Measurements from ENCODE around the gene NTSR1. TPM values are rescaled to one million over a fixed set of nuclear protein-coding genes. Genes with fewer than 3 reads are reported as not detected.
"Not testable (repeated sequence)": the region's sequence is repeated elsewhere in the genome, so short reads cannot be mapped to it uniquely, and the experiment has no call there.

Gene NTSR1
- total RNA-seq, 1 donor from 2014 or later, result 0.40 TPM

DNA sequence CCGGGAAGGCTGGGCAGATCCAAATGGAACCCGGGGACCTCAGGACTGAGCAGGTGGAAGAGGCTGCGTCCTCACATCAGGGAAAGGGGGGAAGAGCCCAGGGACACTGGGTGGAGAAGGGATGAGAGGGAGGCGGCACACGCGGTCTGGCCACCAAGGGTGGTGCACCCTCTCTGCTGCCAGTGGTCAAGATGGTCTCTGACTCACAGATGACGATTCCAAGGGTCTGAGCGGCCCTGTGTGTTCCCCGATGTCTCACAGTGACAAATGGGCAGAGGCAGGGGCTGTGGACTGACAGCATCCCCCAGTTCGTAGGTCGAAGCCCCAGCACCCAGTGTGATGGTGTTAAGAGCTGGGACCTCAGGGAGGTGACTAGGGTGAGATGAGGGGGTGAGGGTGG is 34.3 kb upstream of the NTSR1 start:
- DNase-seq (ENCODE audit: low spot score), result no peak

DNA sequence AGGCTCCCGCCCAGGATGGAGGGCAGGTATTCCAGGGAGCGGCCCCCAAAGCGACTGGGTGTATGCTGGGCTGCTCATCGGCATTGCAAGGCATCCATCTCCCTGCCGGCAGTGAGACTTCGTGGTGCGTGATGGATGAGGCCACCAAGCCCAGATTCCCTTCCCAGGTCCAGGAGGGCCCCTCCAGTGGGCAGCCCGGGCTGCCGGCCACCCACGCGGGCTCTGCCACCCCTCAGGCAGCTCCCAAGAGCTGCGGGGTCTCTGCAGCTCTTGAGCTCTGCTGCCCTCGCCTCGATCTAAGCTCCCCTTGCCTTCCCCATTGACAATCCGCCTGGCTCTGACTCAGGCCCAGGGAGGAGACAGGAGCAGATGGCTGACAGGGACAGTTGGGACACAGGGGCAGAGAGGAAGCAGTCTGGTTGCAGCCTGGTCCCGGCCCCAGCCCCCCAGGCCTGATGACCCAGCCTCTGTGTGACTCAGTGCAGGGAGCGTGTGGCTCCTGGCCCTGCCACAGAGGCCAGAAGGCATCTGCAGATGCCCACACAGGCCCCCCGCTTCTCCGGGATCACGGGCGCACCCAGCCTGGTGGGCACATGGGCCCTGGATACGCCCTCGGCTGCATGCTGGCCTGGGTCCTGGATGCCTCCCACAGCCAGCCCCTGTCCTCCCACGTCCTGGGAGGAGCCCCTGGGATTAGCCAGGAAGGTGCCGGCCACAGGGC is 33.3 kb upstream of the NTSR1 start:
- no peak for DNase-seq (ENCODE audit: low spot score)

DNA sequence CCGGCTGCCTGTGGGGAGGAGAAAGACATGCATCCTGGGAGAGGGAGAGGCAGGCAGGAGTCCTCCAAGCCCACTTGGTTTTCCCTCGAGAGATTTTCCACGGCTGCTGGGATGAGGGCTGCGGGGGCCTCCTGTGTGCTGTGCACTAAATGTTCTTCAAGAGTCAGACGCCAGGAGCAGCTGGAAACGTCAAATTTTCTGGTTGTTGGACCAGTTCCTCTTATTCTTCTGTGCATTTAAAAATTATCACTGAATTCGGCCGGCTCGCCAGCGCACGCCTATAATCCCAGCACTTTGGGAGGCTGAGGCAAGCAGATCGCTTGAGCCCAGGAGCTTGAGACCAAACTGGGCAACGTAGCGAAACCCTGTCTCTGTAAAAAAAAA is 32.8 kb upstream of the NTSR1 start:
- DNase-seq (ENCODE audit: low spot score), result no peak

DNA sequence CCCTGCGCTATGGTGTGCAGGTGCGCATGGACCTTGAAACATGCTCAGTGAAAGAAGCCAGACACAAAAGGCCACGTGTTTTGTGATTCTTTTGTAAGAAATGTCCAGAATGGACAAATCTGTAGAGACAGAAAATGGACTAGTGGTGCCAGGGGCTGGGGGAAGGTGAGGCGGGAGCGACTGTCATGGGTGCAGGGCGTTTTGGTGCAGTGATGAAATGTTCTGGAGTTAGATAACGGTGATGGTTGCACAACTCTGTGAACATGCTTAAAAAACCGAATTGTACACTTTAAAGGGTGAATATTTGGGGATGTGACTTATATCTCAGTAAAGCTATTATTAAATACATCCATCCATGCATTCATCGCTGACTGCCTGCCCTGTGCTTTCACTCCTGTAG is 31.7 kb upstream of the NTSR1 start:
- no peak for DNase-seq (ENCODE audit: low spot score)

DNA sequence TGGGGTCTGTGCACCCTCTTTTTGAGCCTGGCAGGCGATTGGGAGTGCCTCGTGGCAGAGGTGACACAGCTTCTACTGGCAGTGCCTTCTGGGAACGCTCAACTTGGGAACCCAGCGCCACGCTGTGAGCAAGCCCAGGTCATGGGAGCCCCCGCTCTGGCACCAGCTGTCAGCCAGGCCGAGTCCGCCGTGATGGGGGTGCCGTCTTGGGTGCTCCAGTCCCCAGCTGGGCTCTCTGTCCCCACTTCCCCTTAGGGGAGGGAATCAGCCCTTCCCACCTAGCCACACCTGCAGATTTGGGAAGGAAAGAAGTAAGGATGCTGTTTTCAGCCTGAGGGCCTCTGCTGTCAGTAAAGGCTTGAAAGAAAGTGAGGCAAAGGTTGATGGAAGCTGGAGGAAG is 31.0 kb upstream of the NTSR1 start:
- no peak for DNase-seq (ENCODE audit: low spot score)

DNA sequence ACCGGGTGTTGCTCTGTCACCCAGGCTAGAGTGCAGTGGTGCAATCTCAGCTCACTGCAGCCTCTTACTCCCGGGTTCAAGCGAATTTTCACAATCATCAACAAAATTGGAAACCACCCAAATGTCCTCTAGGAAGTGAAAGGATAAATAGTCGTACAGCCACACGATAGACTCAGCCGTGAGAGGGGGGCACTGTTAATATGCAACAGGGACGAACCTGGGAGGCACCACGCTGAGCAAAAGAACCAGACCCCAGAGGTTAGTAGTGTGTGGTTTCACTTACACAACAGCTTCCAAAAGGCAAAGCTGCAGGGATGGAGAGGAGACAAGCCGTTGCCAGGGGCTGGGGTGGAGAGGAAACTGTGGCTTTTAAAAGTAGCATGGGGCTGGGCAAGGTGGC is 30.1 kb upstream of the NTSR1 start:
- DNase-seq (ENCODE audit: low spot score), result no peak

DNA sequence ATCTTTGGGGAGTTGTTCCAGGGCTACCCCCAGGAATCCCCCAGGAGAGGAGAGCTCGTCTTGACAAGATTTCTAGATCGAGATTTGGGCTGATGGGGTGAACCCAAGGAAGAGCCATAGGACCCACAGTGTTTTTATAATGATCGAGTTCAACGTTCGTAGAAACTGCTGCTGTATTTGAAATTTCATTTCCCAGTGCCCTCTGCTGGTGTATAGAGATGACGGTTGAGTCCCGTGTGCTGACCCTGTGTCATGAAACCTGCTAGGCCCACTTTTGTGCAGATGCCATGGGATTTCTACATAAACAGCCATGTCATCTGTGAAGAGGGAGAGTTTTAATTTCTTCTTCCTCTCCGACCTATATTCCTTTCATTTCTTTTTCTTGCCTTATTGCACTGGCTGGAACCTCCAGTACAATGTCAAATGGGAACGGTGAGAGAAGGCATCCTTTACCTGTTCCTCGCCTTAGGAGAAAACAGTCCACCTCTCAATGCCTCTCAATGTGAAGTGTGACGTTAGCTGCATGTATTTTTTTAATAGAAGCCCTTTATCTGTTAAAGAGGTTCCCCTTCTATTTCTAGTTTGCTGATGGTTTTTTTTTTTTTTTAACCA is 28.6 kb upstream of the NTSR1 start:
- no peak for DNase-seq (ENCODE audit: low spot score)

DNA sequence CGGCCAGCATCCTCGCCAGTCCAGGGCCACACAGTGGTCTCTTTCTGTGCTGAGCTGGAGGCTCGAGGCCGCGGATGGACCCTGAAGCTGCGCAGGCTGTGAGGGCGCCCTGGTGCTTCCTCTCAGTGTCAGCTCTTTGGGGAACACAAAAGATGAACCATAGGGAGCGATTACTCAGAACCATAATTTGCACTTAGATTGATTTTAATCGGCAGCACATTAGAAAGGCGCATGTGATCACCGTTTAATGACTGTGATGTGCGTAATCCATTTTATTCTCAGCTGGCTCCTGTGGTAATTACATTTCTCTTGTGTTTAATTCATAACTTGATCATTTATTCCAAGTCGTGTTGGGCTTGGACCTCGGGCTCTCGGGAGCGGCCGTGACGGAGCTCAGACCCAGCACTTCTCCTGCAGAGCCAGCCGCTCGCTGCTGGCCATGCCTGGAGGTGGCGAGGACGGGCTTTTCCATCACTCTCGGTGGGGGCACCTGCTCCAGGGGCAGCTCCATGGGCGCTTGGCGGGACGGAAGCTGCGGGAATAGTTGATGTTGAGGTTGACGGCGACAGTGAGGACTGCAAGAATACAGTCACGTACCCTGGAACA is 25.6 kb upstream of the NTSR1 start:
- DNase-seq (ENCODE audit: low spot score), result no peak

DNA sequence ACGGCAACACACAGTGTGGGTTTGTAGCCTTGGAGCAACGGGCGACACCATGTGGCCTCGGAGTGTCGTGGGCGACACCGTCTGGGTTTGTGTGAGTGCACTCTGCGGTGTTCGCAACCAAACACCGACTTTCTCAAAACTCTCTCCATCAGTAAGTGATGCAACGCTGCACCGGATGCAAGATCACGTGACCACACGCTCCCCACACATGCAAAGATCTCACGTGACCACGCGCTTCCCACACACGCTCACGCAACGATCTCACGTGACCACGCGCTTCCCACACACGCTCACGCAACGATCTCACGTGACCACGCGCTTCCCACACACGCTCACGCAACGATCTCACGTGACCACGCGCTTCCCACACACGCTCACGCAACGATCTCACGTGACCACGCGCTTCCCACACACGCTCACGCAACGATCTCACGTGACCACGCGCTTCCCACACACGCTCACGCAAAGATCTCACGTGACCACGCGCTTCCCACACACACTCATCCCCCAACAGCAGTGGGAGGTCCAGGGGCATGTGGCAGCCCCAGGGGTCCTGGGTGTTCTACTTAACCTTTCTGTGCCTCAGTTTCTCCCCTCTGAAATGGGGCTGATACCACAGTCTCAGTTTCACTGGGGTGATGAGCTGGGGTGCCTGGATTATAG is 24.8 kb upstream of the NTSR1 start:
- not testable (repeated sequence) for DNase-seq (ENCODE audit: low spot score)

DNA sequence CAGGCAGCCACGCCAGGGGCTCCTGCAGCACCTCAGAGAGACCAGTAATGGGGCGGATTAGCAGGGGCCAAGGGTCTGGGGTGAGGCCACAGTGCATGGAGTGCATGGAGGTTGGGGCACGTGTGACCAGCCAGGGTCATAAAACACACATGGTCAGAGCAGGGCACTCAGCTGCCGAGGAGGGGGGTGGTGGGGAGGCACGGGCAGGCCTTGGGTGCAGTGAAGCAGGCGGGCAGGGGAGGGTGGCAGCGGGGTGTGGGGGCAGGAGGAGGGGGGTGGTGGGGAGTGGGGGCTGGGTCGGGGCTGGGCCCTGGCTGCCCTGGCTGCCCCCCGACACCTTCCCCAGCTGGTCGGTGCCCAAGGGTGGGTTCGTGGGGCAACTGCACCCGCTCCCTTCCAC is 23.7 kb upstream of the NTSR1 start:
- DNase-seq (ENCODE audit: low spot score), result no peak

DNA sequence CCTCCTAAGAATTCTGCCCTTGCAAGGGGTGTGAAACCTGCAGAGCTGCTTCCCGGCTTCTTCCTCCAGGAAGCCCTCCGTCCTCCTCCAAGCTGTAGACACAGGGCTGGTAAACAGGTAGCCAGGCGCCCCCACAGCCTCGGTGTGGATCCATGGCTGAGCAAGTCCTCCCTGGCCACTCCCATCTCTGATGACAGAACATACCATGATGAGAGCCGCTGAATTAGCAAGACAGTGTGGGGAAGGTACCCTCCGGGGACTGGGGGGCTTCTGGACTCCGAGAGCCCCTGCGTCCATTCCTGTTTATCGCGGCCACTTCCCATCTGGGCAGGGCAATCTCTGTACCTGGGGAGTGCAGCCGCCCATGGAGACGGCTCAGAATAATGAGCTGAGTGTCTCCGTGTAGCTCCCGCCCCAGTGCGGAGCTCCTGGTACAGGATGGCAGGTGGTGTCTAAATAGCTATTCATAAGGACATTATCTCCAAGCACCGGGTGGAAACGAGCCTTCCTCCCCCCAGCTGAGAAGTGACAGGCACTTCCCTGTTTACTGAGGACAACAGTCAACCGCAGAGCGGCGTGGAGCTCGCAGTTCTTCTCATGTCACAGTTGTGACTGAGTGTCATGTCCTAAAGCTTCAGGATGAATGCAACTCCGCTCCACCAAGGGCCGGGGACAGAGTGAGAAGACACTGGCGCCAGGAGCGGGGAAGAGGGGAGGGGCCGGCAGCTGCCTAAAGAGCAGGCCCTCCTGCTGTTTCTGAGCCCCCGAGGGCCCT is 22.7 kb upstream of the NTSR1 start:
- peak; percentile 68 for DNase-seq (ENCODE audit: low spot score)

DNA sequence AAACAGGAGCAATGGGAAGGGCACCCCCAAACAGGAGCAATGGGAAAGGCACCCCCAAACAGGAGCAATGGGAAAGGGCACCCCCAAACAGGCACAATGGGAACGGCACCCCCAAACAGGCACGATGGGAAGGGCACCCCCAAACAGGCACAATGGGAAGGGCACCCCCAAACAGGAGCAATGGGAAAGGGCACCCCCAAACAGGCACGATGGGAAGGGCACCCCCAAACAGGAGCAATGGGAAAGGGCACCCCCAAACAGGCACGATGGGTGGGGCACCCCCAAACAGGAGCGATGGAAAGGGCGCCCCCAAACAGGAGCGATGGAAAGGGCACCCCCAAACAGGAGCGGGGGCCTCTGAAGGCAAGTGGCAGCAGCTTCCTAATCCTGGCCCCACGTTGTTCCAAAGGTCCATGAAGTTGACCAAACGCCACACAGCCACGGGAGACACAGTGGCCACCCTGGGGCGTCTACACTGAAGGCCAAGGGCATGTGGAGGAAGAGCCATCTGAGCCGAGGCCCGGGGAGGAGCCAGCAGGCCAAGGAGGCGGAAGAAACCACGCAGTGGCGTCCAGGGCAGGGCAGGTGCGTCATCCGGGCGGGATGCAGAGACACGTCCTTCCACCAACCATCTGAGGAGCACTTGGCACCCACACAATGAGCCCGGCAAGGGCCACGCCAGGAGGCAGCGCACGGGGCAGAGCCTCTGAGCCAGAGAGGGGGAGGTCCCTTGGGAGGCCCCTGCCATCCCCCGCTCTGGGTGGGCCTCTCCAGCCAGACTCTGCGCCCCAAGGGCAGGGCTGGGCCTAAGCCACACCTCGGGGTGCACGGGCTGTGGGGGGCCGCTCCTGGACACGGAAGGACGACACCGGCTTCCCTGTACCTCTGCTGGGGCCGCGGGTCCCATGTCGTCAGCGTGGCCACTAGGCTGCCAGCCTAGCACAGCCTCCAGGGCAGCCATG is 21.5 kb upstream of the NTSR1 start:
- no peak for DNase-seq (ENCODE audit: low spot score)

DNA sequence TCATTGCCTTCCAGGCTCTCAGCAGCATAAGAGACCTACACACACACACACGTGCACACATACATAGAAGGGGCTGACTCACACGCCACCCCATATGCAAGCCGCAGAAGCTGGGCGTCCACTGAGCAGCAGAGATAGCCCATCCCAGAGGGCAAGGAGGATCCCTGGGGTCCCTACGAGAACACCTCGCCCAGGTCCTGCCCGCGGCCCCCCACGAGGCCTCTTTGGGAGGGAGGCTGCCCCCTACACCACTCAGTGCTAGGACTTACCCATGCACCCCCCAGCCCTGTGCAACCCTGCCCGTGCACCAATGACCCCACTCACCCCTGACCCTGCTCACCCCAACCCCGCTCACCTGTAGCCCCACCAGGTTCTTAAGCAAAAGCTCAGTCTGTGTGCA is 20.6 kb upstream of the NTSR1 start:
- no peak for DNase-seq (ENCODE audit: low spot score)

DNA sequence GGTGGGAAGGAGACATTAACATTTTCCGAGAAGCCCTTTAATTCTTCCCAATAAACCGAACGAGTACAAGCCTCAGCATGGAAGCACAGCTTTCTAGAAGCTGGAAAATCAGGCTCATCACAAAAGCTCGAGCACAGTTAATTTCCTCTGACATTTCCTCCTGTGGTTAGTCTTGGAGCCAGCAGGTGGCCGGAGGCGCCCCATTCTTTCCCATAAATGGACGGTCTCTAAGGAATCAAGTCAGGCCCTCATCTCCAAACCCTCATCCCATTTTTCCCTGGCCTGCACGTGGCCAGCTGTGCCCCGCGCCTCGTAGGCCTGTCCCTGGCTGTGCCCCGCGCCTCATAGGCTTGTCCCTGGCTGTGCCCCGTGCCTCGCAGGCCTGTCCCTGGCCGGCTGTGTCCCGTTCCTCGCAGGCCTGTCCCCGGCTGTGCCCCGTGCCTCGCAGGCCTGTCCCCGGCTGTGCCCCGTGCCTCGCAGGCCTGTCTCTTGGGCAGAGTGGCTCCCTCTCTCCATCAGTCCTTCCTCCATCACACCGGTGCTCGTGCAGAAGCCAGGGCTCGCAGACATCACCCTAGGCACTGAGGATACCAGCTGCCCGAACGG is 19.7 kb upstream of the NTSR1 start:
- DNase-seq (ENCODE audit: low spot score), result no peak

DNA sequence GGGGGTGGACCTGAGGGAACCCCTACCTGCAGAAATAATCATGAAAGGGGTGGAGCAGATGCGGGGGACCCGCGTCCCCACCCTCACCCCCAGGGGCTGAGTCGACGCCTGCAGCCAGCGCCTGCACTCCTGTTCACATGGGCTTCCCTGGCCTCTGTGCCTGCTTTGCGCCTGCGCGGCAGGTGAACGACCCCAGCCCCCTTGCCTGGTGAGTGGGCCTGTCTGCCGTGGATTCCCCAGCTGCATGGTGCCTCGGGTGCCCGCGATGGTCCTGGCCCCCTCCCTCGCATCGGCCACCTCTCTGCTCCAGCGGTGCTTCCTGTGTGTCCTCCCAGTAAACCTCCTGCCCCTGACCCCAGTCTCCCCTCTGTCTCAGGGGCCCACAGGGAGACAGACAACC is 18.8 kb upstream of the NTSR1 start:
- DNase-seq (ENCODE audit: low spot score), result no peak

DNA sequence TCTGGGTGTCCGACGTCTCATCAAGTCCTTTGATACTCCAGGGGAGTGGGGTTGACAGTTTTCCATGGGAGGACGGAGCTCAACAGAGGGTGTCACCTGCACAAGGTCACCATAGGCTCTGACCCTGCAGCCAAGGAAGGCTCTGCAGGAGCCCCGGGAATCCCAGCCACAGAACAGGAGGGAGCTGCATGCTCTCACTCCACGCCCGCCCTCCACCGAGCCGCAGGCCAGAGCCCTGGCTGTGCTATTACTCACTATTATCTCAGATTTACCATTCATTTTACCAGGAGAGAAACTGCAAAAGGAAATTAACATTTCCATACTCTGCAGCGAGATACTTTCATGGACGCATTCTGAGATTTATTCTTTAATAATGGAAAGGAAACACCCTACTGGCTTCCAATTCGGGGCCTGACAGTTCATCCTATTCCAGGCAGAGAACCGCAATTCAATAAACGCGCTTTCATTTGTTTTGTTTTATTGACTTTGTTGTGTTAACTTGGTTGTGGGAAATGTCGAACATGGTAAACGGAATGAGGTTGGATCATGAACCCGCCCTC is 18.3 kb upstream of the NTSR1 start:
- no peak for DNase-seq (ENCODE audit: low spot score)

DNA sequence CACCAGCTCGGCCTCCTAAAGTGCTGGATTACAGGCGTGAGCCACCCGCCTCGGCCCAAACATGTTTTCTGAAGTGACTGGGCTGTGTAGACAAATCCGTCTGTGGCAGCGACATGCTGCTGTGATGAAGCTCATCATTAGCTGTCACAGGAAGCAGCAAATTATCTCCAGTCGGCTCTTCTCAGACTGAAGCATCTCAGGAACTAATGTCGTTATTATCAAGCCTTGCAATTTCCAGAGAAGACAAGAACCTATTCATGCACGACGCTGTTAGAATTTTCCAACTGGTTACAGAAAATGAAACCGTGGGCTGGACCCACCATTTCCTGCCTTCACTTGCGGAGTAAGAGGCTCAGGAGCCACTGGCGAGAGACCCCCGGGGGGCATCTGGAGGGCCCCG is 17.1 kb upstream of the NTSR1 start:
- DNase-seq (ENCODE audit: low spot score), result no peak

DNA sequence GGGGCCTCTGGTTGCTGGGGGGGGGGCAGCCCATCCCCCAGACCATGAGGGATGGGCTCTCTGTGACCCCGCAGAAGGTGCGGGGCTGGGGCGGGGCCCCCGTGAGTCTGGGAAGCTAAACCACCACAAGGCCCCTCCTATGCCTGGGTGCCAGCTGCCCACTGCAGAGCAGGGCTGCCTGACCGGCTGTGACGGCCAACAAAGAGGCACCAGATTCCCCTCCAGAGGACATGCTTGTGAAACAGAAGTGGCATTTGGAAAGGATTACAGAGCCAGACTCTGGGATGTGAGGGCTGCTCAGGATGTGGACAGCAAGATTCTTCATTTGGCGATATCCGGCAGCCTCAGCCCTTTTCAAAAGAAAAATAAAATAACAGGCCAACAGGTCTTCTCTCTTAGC is 16.5 kb upstream of the NTSR1 start:
- DNase-seq (ENCODE audit: low spot score), result no peak

DNA sequence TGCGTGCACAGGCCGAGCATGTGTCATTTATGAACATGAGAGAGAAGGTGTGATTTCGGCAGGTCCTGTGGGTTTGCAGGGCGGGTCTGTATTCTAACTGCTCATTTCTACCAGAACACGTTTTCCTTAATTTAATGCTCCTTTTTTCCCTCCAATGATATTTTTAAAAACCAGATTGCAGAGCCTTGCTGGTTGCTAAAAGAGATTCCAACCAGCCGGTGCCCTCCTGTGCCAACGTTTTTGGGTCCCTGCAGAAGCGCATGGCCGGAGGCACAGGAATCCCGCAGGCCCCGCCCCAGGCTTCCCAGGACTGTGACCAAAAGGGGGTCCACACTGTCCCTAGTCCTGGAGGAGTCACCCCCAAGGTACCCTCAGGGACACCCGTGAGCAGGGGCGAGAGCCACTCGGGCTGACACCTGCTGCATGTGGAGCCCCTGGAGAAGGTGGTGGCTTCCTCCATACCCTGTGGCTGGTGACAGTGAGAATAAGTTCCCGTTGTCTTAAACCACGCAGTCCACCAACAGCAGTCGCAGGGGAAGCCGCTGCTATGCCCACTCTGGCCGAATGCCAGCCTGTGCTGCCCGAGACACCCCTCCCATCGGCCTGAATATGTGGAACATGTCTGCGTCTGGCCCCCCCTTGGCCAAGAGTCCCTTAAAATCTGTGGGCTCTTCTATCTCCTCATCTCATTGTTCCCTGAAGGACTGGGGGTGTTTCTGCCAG is 15.7 kb upstream of the NTSR1 start:
- DNase-seq (ENCODE audit: low spot score), result no peak

DNA sequence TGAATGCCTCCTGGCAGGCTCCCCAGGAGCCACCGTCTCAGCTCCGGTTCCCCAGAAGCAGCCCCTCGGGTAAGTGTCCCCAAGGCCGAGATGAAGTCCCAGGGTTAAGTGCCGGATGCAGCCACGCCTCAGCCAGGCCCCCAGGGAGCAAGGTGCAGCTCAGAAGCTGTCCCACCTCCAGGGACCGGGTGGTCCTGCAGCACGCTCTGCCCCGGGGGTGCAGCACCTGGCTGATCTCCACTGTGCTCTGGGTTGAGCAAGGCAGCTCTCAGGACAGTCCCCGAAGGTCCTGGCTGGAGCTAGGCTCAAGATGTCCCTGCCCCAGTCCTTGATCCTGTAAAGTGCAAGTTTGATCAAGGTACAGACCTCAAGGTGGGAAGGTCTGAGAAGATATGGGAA is 15.1 kb upstream of the NTSR1 start:
- no peak for DNase-seq (ENCODE audit: low spot score)
